HG03175 (cell line): ENCODE results near the gene PLA2G2D.

Experiments
- ATAC-seq: cut with Tn5 transposase; IDR thresholded peaks from one replicate; pipeline ENCODE4 v1.9.1; 2021; ENCODE audit warnings: mild to moderate bottlenecking, moderate library complexity; ENCODE audit not compliant: unreplicated experiment

The PLA2G2D gene

DNA sequence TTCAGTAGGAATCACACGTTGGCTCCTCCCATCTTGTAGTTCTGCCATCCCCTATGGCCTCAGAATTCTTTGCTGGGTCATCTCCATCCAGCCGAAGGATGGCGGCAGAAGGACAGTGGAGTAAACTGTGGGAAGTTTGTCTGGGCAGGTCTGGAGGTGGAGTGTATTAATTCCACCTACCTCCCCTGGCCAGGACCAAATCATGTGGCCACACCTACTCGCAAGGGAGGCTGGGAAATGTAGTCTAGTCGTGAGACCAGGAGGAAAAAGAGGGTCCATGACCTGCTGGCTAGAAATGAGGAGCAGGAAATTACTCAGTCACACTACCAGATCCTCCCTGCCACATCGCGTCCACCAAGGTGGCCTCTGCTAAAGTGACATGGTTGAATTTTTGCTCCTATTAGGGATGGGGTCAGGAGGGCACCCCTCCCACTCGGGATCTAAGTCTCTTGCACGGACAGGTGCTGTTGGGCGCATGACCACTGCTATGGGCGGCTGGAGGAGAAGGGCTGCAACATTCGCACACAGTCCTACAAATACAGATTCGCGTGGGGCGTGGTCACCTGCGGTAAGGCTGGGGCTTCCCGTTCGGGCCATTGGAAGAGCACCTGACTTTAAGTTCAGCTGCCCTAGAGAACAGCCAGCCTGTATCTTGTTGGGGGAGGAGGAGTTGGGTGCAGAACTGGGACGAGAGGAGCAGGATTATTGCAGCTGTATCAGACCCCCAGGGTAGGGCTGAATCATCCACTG is 29.8 kb downstream of the PLA2G2D start:
- no peak for ATAC-seq

DNA sequence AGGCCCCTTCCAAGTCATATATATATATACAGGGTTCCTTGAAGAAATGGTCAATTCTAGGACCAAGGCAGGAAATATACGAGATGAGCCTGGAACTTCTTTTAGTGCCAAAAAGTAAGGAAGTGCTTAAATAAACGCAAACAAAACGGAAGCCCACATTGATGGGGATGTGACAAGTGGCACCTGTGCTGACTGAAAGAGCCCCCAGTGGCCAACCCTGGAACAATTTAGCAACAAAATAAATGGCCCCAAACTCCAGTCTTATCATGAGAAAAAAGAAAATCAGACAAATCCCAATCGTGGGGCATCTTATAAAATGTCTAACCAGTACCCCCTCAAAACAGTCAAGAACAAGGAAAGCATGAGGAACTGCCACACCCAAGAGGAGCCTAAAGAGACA is 31.7 kb downstream of the PLA2G2D start:
- ATAC-seq, result no peak

DNA sequence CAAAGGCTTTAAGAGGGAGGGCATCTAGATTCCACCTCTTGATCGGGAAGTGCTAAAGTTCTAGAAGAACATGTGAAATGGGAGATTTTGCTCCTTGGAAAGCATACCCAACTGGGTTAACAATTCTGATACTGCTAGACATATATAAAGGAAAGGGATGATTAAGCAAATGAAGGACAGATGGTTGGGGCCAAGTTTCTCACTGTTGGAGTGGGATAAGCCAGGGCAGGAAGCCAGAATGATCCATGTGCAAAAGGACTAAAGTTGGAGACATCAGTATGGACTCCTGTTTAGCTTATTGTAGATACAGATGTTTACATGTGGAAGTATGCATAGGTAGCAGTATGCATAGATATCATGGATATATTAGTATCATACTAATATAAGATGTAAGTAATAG is 32.5 kb downstream of the PLA2G2D start:
- no peak for ATAC-seq

DNA sequence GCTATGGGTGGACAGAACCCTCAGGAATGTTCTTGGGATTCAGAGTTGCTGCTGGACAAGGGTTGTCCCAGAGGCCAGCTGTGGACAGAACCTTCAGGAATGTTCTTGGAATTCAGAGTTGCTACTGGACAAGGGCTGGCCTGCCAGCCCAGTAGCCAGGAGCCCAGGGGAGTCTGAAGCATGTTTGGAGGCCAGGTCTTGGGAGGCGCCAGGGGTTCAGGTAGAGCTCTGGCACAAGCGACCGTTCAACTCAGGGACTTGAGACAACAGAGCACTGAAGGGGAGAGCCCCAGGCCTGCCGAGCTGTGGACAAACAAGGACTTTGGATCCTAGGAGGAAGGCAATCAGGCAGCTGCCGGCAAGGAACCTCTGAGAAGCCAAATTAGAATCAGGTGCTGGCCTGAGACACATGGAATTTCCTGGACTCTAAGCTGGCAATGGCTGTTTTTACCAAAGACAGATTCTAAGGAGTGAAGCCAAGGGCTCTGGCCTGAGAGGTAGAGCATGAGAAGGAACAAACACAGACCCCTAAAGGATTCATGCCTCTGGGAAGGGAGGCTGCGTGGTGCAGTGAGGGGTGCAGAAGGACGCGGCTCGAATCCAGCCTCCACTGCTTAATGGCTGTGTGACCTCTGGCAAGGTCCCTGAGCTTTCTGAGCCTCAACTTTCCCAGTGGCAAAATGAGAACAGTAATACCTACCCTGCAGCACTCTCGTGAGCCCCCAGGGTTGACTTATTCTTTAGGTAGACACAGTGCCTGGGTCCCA is 36.0 kb downstream of the PLA2G2D start:
- ATAC-seq, result no peak

DNA sequence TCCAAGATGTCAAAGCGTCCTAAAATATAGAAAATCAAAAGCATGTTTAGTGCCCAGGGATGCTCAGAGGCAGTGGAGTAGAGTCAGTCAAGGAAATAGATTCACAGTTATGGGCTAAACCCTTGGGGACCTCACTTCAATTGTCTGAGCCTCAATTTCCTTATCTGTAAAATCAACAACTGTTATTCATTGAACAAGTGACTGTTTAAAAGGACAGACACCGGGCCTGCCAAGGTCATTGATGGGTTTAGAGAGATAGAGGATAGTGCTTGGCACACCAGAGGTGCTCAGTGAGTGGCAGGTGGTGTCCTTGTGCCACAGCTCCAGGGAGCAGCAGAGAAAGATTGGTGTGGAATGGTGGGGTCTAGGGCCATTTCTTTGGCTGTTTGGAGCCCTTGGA is 36.6 kb downstream of the PLA2G2D start:
- no peak for ATAC-seq

DNA sequence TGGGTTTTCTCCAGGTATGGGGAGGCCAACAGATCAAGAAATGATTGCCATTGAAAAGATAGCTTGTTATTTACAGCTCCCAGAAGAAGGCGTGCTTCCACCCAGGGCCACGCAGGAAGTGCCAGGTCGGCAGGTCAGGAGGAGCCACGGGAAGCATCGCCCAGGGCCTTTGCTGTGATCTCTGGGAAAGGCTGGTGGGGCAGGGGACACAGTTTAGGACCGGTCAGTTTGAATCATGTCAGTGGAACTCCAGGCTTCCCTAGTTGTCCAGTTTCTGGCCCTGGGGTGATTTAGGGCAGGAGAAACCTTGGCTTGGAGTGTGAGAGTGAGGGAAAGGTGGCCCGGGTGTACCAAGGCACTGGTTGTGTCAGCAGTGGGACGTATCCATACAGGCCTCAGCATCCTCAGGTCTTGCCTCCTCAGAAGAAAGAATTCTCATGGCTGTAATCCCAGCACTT is 38.0 kb downstream of the PLA2G2D start:
- ATAC-seq, result no peak

DNA sequence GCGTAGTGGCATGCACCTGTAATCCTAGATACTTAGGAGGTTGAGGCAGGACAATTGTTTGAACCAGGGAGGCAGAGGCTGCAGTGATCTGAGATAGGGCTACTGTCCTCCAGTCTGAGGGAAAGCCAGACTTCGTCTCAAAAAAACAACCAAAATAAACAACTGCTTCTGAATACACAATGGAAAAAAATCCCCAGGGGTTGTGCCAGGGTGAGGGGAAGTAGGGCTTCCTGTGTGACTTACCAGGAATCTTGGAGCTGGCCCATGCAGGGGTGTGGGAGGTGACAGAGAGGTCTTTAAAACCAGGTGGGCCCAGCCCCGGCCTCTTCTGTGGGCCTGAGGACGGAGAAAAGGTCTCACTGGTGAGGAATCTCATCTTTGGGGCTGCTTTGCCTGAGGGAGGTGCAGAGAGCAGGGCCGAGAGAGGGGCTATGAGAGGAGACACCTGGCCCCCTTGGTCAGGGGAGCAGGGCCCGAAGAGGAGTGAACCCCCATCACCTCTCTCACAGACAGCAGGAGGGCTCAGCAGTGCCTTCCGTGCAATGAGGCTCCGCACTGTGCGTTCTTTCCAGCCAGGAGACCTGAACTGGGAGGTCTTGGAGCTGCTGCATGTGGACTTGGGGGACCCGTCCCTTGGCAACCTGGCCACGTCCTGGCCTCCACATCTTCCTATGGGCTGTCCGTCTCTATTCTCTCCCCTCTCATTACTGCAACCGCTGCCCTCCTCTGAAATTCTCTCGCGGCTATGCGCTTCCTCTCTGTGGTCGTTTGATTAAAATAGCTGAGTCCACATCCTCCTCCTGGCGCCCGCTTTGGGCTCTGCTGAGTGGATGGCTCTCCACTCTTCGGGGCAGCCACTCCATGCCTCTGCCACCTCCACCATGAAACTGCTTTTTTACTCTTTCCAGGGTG is 38.6 kb downstream of the PLA2G2D start:
- no peak for ATAC-seq

DNA sequence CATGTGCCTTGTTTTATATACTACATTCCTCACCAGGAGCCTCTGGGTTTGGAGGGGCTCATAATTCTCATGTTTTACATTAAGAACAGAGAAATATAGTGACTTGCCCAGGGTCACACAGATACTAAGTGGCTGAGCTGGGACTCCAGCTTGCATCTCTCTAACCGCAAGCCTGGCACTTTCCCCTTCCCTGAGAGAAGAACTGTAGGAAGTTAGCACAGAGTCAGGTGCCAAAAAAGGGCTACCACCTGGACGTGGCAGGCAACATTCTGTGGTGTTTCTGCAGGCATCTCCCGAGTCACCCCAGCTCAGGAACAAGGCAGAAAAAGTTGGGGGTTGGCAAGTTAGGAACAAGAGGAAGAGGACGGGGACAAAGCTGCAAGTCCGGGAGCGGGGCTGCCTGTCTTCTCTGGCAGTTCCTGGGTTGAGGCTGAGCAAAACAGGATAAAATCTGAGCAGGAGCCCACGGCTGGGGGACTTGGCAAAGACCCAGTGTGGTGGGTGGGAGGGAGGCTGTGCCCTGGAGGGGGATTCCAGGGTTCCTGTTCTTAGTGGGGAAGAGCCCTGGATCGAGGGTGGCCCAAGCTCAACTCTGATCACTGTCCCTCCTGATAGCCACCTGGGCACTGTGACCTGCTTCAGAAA is 39.6 kb downstream of the PLA2G2D start:
- ATAC-seq, result no peak

DNA sequence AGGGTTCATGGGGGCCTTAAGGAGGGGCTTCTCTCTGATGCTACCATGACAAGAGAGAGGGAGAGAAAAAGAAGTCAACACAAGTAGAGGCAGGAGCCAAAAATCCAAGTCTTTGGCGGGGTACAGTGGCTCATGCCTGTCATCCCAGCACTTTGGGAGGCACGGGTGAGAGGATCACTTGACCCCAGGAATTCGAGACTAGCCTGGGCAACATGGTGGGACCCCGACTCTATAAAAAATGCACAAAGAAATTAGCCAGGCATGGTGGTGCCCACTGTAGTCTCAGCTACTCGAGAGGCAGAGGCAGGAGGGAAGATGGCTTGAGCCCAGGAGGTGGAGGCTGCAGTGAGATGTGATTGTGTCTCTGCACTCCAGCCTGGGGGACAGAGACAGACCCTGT is 40.6 kb downstream of the PLA2G2D start:
- ATAC-seq, result no peak

DNA sequence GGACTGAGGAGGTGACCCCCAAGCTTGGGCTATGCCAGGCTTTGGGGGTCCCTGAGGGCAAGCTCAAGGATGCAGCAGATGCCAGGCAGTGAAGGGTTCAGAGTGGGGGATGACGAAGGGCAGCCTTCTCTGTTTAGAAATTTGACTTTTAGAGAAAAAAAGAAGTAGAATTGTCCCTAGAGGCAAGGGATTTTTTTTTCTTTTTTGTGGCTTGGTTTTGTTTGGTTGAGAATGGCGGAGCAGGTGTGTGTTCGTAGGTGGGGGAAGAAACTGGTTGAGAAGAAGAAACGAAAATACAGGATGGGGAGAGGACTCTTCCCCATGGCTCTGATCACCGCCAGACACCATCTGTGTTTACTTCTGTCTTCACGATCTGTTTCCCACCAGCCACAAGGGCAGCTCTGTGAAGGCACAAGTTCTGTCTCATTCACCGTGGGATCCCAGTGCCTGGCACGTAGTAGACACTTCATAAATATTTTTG is 41.1 kb downstream of the PLA2G2D start:
- ATAC-seq, result no peak

DNA sequence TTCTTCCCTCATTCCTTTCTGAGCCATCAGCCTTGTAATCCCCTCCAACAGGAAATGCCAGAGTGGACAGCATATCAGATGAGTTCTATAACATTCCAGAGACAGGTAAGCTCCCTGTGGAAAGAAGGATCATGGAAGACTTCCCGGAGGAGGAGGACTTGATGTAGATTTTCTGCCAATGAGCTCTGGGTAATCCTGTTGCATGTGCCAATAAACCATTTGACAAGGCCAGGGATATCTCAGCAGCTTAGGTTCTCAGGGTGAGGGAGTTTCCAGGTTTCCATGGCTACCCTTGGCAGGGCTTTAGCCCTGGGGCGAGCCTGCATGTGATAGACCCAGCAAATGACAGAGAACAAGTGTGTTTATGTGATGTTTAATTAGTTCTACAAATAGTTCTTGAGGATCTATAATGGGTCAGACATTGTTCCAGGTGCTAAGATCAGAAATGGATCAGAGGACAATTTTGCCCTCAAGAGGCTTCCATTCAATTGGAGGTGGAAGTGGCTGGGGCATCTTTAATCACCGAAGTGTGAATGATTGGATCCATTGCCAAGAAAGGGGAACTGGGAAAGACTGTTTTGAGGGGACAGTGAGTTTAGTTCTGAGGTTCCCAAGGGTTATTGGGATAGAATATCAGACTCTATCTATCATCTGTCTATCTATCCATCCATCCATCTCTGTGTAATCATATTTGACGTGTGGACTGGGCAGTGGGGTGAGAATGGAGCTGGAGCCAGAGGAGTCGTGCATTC is 42.5 kb downstream of the PLA2G2D start:
- no peak for ATAC-seq

DNA sequence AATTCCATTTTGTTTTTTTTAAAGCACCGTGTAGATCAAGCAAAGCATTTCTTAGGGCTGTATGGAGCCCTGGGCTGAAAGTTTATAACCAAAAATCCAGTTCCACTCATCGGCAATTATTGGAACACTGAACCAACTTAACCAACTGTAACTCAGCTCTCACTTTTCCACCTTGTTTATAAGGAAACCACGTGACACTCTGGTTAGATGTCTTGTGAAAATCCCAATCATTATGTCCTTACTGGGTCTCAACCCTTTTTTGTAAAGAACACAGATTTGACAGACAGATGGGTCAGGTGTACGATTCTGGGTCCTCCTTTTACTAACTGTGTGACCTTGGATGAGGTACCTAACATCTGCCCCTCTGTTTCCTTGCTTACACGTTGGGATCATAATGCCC is 43.1 kb downstream of the PLA2G2D start:
- ATAC-seq, result no peak

DNA sequence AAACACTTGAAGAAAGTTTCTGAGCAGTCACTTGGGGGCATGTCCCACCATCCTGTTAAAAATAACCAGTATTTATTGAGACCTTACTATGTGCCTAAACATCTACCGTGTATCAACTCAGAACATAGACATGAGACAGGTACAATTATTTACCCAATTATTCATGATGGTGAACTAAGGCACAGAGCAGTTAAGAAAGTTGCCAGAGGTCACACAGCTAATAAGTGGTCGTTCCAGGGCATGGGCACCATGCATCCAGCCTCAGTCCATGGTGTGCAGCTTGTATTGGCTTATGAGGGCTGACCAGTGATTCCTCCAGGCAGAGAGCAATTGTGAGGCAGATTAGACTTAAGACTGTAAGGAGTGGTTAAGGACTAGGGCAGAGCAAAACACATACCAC is 44.0 kb downstream of the PLA2G2D start:
- no peak for ATAC-seq

DNA sequence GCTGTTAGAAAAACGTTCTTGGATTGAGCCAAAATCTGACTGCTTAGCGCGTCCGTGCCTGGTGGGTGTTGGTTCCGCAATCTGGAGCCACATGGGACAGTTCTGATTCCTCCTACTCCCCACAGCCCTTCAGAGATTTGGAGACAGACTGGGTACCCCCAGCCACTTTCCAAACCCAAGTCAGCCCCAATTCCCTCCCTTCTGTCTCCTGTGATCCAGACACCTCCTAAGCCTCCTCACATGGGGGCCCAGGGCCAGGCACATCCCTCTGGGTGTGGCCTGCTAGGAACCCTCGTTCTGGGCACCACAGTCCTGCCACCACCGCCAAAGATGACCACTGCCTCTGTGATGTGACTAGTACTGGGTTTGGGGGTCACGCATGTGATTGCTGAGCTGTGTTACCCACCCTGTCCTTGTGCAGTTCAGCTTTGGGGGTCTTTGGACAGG is 44.6 kb downstream of the PLA2G2D start:
- ATAC-seq, result no peak

DNA sequence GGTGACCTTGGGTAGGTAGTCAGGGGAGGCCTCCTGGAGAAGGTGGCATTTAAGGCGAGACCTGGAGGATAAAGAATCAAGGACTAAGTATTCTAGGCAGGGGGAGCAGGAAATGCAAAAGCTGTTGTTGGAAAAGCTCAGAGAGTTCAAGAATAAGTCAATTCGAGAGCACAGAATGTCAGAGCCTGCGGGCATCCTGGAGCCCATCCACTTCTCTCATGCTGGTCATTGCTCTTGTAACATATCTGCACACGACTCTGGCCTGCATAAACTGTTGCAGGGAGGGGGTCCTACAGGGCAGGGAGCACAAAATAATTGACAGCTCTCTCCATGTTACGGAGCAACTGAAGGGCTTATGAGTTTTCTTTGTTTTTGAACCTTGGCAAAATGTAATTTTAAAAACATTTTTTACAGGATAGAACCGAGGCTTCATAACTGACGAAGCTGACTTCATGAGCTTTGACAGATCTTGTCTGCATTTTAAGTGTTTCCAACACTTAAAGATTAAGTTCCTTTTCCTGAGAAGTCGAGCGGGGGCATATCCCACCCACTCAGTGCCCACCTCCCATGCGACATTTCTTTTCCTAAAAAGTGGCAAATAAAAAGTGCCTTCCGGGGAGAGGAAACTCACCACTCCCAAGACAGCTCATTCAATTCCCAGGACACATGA is 45.1 kb downstream of the PLA2G2D start:
- ATAC-seq, result no peak

DNA sequence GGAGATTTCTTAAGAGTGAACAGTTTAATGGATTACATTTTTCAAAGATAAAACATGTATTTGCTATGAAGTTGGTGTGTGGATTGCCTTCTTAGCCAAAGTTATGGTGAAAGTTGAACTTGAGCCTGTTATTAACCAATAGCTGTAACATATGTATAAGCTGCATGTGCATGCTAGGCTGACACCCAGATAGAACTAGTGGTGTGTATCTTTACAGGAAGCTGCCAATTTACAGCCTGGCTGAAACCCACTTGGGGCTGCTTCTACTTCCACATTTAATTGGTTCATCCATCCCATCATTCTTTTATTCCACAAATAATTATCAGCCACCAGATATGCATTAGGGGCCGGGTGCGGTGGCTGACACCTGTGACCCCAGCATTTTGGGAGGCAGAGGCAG is 46.1 kb downstream of the PLA2G2D start:
- no peak for ATAC-seq

DNA sequence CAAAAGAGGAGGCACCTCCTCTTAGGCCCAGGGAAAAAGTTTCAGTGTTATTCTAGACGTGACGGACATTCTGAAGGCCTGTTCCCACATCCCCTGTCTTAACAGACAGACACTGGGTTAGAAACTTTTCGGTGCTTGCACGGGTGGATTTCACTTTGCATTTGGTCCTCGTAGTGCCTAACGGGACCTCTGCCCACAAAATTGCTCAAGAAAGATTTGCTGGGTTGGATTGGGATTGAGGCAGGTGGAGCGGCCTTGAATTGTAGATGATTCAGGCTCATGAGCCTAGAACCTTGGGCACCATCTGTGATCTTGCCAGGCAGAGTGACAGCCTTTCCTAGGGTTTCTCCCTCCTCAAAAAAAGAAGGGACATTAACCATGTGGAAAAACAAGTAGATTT is 46.6 kb downstream of the PLA2G2D start:
- ATAC-seq, result no peak

DNA sequence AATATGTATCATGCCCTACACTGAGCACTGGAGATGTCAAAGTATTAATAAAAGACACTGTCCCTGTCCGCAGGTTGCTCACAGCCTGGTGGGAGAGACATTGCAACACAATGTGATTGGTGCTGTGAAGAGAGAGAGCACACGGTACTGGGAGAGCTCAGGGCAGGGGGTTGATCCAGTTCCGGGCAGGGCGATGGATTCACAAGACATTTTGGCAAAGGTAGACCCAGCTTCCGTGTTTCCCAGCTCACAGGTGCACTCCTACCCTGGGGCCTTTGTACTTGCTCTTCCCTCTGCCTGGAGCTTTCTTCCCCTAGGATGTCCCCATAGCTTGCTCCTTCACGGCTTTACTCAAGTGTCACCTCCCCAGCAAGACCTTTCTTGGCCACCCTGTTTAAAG is 47.9 kb downstream of the PLA2G2D start:
- no peak for ATAC-seq

DNA sequence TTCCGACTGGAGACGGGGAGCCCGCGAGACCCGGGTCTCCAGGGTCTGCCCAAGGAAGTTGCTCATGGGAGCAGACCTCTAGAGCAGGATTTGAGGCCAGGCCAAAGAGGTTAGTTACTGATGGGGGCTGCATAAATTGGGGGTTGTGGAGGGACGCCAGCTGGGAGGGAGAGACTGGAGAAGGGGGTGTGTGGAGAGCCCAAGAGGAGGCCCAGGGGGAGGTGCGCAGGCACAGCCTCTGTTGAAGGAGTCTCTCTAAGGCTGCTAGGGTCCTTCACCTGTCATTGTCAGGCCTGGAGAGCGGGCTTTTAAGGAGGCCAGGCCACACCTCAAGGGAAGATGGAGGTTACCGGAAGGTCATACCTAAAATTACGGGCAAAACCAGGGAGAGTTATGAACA is 49.0 kb downstream of the PLA2G2D start:
- ATAC-seq, result no peak
